Middle frontal gyrus (tissue), 1 donor: ENCODE results near the gene GPSM3.
"Not testable (repeated sequence)": the region's sequence is repeated elsewhere in the genome, so short reads cannot be mapped to it uniquely, and the experiment has no call there.

Source experiments
- DNase-seq: peaks from one replicate; pipeline ENCODE4 v3.0.0-alpha.2; 2015; ENCODE audit warnings: low spot score; ENCODE audit errors: extremely low spot score

Gene GPSM3

GRCh38 chr6:32152769-32153563 lies 39.5 kb downstream of the GPSM3 start:
- no peak for DNase-seq

- DNase-seq: no peak
These were observed 40.3 kb downstream of the GPSM3 start, which contains the start of gene PRRT1 for GRCh38 chr6:32151863-32152768. TSS of gene PRRT1 (minus strand) at chr6:32151939. CDS start at chr6:32151827, 112 bp downstream.

GRCh38 chr6:32151181-32151862 lies 41.1 kb downstream of the GPSM3 start:
- DNase-seq: no peak

GRCh38 chr6:32149932-32150870 lies 42.2 kb downstream of the GPSM3 start:
- no peak for DNase-seq

GRCh38 chr6:32149092-32149755 lies 43.2 kb downstream of the GPSM3 start:
- DNase-seq: no peak

GRCh38 chr6:32148289-32149091 lies 44.0 kb downstream of the GPSM3 start:
- no peak for DNase-seq

- no peak for DNase-seq
These were observed 44.9 kb downstream of the GPSM3 start for GRCh38 chr6:32147401-32148132.

- DNase-seq: no peak
These were observed 45.8 kb downstream of the GPSM3 start for GRCh38 chr6:32146687-32147086.

GRCh38 chr6:32146287-32146686 lies 46.2 kb downstream of the GPSM3 start:
- DNase-seq: no peak

GRCh38 chr6:32144238-32144637 lies 48.2 kb downstream of the GPSM3 start:
- not testable (repeated sequence) for DNase-seq
